ENCODE results near the gene SERTAD3.
"Not testable (repeated sequence)": the region's sequence is repeated elsewhere in the genome, so short reads cannot be mapped to it uniquely, and the experiment has no call there.

SERTAD3 gene

DNA sequence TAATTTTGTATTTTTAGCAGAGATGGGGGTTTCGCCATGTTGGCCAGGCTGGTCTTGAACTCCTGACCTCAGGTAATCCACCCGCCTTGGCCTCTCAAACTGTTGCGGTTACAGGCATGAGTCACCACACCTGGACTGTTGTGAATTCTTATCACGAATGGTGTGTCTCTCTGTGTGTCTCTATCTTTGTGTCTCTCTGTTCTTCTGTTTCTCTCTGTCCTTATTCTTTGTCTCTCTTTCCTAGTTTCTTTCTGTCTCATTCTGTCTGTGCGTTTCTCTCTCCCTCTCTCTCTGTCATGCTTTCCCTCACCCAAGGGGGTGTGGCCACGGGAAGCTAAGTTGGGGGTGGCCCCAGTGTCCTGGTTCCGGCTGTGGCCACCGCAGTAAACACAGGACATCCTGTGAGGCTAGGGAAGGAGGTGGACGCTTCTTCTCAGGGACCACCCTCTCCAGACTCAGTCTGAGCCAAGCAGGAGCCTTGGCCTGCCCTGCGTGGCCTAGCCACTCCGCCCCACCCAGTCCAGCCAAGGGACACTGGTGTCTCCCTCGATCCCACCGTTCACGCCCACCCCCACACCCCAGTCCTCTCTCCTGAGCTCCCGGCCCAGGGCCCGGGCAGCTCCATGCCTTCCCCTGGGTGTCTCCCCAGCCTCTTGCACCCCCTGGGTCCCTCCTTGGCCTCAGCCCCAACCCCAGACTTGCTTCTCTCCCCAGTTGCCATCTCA, 27.1 kb downstream of the SERTAD3 start:
- no peaks in the 10 kb centered on the region for H3K27me3 ChIP-seq (ENCODE audit: control insufficient read depth, insufficient read depth, low read length)
- H3K36me3 ChIP-seq (ENCODE audit: control insufficient read depth, insufficient read depth, low read length), result no peaks in the 10 kb centered on the region
- H3K4me1 ChIP-seq (ENCODE audit: control insufficient read depth, insufficient read depth, low read length), result peaks cover 23% of the 10 kb centered on the region
- H3K9me3 ChIP-seq (ENCODE audit: control insufficient read depth, insufficient read depth, low read depth, low read length), result no peaks in the 10 kb centered on the region
- no peak overlapping the region for H3K27ac ChIP-seq (ENCODE audit: low read depth, low read length)
- H3K9ac ChIP-seq (ENCODE audit: low read length), result peak overlapping the region; percentile 13
- H3K4me3 ChIP-seq (ENCODE audit: low read depth, low read length), result no peak overlapping the region

DNA sequence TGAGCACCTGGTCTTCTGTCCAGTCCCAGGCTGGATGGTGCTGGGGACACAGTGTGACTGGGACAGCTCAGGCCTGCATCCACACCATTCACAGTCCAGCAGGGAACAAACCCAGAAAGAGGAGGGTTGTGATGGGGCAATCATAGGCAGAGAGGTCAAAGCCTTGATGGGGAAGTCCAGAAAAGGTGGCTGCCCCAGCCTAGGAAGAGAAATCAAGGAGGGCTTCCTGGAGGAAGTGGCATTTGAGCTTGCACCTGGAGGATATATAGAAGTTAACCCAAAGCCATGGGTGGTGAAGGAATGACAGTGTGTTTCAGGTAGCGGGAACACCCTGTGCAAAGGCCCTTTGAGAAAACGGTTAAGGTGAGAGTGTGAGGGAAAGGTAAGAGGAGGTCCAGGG, 28.4 kb downstream of the SERTAD3 start:
- Histone ChIP-seq H3K9me3 (ENCODE audit: control insufficient read depth, insufficient read depth, low read depth, low read length) (no peaks in the 10 kb centered on the region), H3K27ac (ENCODE audit: low read depth, low read length) (no peak overlapping the region), H3K9ac (ENCODE audit: low read length) (no peak overlapping the region), H3K36me3 (ENCODE audit: control insufficient read depth, insufficient read depth, low read length) (no peaks in the 10 kb centered on the region), H3K4me3 (ENCODE audit: low read depth, low read length) (no peak overlapping the region), H3K4me1 (ENCODE audit: control insufficient read depth, insufficient read depth, low read length) (peaks cover 35% of the 10 kb centered on the region), H3K27me3 (ENCODE audit: control insufficient read depth, insufficient read depth, low read length) (no peaks in the 10 kb centered on the region)

DNA sequence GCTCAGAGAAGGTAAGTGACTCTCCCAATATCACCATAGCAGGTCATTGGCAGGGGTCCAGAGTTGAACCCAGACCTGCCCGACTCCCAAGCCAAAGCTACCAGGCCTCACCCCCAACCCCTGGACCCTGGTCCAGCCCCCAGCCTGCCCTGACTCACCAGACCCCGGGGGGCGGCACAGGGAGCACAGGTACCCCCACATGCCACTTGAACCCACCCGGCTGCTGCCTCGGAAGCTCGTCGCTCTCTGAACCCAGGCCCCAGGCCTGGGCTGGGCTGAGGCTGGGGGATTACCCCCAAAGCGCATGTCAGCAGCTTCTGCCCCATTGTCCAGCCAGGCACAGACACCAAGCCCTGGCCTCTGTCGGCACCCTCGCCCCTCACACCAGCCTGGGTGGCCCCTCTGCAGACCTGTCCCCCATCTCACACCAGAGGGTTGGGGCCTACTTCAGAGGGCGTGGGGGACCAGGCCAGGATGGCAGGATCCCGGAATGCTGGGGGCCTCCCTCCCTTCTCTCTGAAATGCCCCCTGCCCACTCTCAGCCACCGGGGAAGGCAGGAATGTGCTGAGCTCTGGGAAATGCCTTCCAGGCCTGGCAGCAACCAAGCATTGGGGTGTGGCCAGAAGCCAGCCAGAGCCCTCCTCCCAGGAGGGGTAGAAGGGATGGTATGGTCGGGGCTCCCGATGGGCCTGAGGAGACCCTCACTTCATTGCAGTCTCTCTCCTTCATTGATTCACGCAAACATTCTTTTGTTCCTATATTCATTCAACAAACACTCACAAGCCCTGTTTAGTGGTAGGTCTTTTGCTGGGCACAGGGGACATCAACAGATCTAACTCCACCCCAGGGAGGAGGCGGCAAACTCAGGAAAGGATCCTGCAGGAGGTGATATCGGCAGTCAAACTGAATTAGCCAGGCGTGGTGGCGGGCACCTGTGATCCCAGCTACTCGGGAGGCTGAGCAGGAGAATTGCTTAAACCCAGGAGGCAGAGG, 29.3 kb downstream of the SERTAD3 start:
- no peak overlapping the region for H3K9ac ChIP-seq (ENCODE audit: low read length)
- peaks cover 37% of the 10 kb centered on the region for H3K4me1 ChIP-seq (ENCODE audit: control insufficient read depth, insufficient read depth, low read length)
- H3K27me3 ChIP-seq (ENCODE audit: control insufficient read depth, insufficient read depth, low read length), result no peaks in the 10 kb centered on the region
- H3K9me3 ChIP-seq (ENCODE audit: control insufficient read depth, insufficient read depth, low read depth, low read length), result no peaks in the 10 kb centered on the region
- H3K36me3 ChIP-seq (ENCODE audit: control insufficient read depth, insufficient read depth, low read length), result no peaks in the 10 kb centered on the region
- H3K27ac ChIP-seq (ENCODE audit: low read depth, low read length), result no peak overlapping the region
- H3K4me3 ChIP-seq (ENCODE audit: low read depth, low read length), result no peak overlapping the region

DNA sequence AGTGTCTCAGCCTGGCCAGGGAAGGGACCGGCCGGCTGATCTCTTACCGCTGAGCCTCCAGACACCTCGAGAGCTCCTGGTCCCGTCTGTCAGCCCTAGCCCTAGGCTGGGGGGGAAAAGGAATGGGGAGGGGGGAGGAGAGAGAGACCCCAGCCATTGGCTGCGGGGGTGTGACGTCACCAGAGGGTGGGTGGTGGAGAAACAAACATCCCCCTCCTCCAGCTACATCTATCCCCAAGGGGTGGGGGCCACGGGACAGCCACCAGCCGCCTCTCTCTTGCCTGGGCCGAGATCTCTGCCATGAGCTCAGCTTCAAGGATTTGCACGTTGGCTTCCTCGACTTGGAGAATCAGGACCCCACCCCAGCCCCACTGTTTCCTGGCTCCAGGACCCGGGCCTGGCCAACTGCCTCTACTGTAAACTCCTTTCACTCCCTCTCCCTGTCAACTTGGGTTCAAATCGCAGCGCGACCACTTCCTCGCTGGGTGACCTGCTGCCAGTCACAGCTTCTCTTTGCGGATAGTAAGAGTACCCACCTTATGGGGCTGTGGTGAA, 30.8 kb downstream of the SERTAD3 start, which contains the start of gene PRX:
PRX (minus strand) TSS at position 88 of the 555 bp plus-strand sequence. CDS start 5,446 bp downstream, outside the sequence.
- Histone ChIP-seq H3K4me1 (ENCODE audit: control insufficient read depth, insufficient read depth, low read length) (peaks cover 40% of the 10 kb centered on the region), H3K9ac (ENCODE audit: low read length) (no peak within 1 kb of the TSS), H3K27ac (ENCODE audit: low read depth, low read length) (no peak within 1 kb of the TSS)

DNA sequence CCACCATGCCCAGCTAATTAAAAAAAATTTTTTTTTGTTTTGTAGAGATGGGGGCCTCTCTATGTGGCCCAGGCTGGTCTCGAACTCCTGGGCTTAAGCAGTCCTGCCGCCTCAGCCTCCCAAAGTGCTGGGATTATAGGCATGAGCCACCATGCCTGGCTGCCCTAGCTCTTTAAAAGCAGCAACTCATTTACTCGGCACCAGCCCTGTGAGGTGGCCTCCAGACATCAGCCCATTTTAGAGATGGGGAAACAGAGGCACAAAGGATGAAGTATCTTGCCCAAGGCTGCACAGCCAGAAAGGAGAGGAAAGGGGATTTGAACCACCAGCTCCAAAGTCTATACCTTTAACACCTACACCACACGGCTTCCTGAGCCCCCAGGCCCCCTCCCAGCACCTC, 31.3 kb downstream of the SERTAD3 start:
- Histone ChIP-seq H3K36me3 (ENCODE audit: control insufficient read depth, insufficient read depth, low read length) (no peaks in the 10 kb centered on the region), H3K27me3 (ENCODE audit: control insufficient read depth, insufficient read depth, low read length) (no peaks in the 10 kb centered on the region), H3K9ac (ENCODE audit: low read length) (no peak overlapping the region), H3K4me1 (ENCODE audit: control insufficient read depth, insufficient read depth, low read length) (peaks cover 44% of the 10 kb centered on the region), H3K9me3 (ENCODE audit: control insufficient read depth, insufficient read depth, low read depth, low read length) (no peaks in the 10 kb centered on the region), H3K27ac (ENCODE audit: low read depth, low read length) (no peak overlapping the region), H3K4me3 (ENCODE audit: low read depth, low read length) (peak overlapping the region; percentile 26)

More for the DNA sequence above, 30.8 kb downstream of the SERTAD3 start, which contains the start of gene PRX:
- Histone ChIP-seq H3K36me3 (ENCODE audit: control insufficient read depth, insufficient read depth, low read length) (no peaks in the 10 kb centered on the region), H3K4me3 (ENCODE audit: low read depth, low read length) (peak within 1 kb of the TSS; percentile 26), H3K27me3 (ENCODE audit: control insufficient read depth, insufficient read depth, low read length) (no peaks in the 10 kb centered on the region), H3K9me3 (ENCODE audit: control insufficient read depth, insufficient read depth, low read depth, low read length) (no peaks in the 10 kb centered on the region)

DNA sequence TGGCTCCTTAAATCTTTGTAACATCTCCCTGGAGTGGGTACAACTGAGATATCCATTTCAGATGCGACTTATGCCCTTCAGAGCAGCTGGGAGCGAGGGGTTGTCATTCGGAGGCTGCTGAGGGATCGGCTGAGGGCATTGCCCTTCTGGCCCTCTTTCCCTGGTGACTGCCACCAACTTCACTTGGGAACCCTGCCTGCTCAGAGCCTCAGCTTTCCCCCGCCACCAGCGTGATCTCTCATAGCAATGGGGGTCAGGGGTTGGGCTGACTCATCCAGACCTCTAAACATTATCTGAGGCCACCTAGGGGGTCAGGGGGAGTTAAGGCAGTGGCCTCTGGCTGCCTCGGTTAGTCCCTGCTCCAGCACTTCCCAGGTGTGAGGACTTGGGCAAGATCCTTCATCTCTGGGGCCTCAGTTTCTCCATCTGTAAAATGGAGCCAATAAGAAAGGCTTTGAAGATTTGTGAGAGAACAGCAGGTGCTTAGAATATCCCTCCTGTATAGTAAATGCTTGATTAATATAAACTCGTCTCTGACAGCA, 32.1 kb downstream of the SERTAD3 start:
- Histone ChIP-seq H3K27ac (ENCODE audit: low read depth, low read length) (no peak overlapping the region), H3K4me1 (ENCODE audit: control insufficient read depth, insufficient read depth, low read length) (peaks cover 37% of the 10 kb centered on the region), H3K9ac (ENCODE audit: low read length) (no peak overlapping the region), H3K4me3 (ENCODE audit: low read depth, low read length) (no peak overlapping the region), H3K27me3 (ENCODE audit: control insufficient read depth, insufficient read depth, low read length) (no peaks in the 10 kb centered on the region), H3K36me3 (ENCODE audit: control insufficient read depth, insufficient read depth, low read length) (no peaks in the 10 kb centered on the region), H3K9me3 (ENCODE audit: control insufficient read depth, insufficient read depth, low read depth, low read length) (no peaks in the 10 kb centered on the region)

DNA sequence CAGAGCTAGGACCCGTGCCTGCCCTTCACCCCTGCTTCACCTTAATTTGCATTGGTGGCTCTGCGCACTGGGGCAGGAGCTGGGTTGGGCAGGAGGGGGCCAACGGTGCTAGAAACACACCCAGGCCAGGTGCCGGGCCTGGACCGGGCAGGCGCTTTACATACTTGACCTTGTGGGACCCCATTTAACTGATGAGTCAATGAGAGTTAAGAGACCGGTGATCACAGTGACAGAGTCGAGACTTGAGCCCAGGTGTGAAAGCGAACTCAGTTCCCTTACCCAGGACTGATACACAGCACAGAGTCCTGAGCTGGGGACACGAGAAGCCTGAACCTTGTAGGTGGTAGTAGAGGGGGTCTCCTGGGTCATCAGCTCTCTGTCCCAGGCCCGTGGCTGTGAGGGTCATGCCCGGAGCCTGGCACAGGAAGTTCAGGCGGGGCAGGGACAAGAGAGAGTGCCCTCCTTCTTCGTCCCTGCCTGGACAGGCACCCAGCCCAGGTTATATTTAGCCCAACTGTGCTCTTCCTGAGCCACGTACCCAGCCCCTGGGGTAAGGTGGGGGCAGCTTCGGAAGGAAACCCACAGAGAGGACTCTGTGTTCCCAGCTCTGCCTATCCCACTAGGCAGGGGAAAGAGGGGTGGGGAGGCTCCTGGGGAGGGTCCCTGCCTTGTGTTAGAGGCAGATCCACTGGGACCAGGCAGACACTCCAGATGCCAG, 32.9 kb downstream of the SERTAD3 start:
- no peak overlapping the region for H3K9ac ChIP-seq (ENCODE audit: low read length)
- no peaks in the 10 kb centered on the region for H3K36me3 ChIP-seq (ENCODE audit: control insufficient read depth, insufficient read depth, low read length)
- H3K4me3 ChIP-seq (ENCODE audit: low read depth, low read length), result no peak overlapping the region
- peaks cover 34% of the 10 kb centered on the region for H3K4me1 ChIP-seq (ENCODE audit: control insufficient read depth, insufficient read depth, low read length)
- no peaks in the 10 kb centered on the region for H3K9me3 ChIP-seq (ENCODE audit: control insufficient read depth, insufficient read depth, low read depth, low read length)
- H3K27me3 ChIP-seq (ENCODE audit: control insufficient read depth, insufficient read depth, low read length), result no peaks in the 10 kb centered on the region
- no peak overlapping the region for H3K27ac ChIP-seq (ENCODE audit: low read depth, low read length)

DNA sequence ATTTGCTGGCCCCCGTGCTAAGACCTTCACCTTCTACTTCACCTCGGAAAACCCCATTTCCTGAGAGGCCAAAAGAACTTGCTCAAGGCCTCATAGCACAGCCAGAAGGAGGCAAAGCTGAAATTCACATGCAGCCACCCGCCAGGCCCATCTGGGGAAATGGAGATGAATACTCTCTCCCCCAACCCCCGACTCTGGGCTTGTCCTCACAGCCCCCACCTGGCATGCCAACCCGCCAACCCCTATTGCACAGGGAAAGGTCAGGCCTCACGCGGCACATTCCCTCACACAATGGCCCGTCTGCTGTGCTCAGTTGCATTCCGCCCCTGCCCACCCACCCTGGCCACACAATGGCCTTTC, 34.1 kb downstream of the SERTAD3 start:
- Histone ChIP-seq H3K9ac (ENCODE audit: low read length) (no peak overlapping the region), H3K4me3 (ENCODE audit: low read depth, low read length) (no peak overlapping the region), H3K9me3 (ENCODE audit: control insufficient read depth, insufficient read depth, low read depth, low read length) (no peaks in the 10 kb centered on the region), H3K27me3 (ENCODE audit: control insufficient read depth, insufficient read depth, low read length) (no peaks in the 10 kb centered on the region), H3K36me3 (ENCODE audit: control insufficient read depth, insufficient read depth, low read length) (no peaks in the 10 kb centered on the region), H3K4me1 (ENCODE audit: control insufficient read depth, insufficient read depth, low read length) (peaks cover 35% of the 10 kb centered on the region), H3K27ac (ENCODE audit: low read depth, low read length) (no peak overlapping the region)

DNA sequence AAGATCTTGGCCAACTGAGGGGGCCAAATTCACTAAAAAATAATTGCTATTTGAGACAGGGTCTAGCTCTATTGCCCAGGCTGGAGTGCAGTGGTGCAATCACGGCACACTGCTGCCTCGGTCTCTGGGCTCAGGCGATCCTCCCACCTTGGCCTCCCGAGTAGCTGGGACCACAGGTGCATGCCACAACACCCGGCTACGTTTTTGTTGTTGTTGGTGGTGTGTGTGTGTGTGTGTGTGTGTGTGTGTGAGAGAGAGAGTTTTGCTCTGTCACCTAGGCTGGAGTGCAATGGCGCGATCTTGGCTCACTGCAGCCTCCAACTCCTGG, 35.6 kb downstream of the SERTAD3 start:
- not testable (repeated sequence) for H3K27ac ChIP-seq (ENCODE audit: low read depth, low read length)

DNA sequence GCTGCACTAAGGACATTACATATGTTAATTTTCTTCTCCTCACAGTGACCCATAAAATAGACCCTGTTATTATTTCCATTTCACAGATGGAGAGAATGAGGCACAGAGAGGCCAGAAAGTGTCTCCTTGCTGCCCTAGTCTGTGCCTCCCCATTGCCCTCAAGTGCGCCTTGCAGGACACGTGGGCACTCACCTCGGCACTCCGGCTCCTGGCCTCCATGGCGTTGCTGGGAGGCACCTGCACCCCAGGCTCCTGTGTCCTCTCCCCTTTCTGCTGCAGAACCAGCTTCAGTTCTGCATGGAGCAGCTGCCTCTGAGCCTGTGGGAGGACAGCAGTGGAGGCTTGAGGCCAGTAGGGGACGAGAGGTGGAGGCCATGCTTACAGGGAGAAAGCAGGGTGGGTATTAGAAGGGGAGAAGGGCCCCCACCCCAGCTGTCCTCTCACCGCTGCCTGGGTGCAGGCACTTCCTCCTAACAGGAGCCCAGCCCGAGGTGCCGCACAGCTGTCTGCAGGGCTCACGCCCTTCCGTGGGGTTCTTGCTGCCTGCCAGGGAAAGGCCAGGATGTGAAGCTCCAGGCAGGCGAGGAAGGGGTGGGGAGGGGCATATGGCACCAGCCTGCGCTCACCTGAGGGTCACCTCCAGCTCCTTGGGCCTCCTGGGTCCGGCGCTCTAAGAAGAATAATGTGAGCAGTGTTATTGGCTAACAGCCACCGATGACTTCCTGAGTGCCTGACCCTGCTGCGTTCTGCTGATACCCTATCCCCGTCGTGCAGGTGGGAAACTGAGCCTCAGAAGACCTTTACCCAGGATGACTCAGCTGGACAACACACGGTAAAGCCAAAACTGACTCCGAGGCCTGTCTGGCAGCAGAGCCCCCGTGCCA, 36.2 kb downstream of the SERTAD3 start:
- Histone ChIP-seq H3K27me3 (ENCODE audit: control insufficient read depth, insufficient read depth, low read length) (no peaks in the 10 kb centered on the region), H3K27ac (ENCODE audit: low read depth, low read length) (no peak overlapping the region), H3K36me3 (ENCODE audit: control insufficient read depth, insufficient read depth, low read length) (no peaks in the 10 kb centered on the region), H3K9me3 (ENCODE audit: control insufficient read depth, insufficient read depth, low read depth, low read length) (no peaks in the 10 kb centered on the region), H3K9ac (ENCODE audit: low read length) (no peak overlapping the region), H3K4me1 (ENCODE audit: control insufficient read depth, insufficient read depth, low read length) (peaks cover 35% of the 10 kb centered on the region), H3K4me3 (ENCODE audit: low read depth, low read length) (no peak overlapping the region)

More for the DNA sequence above, 35.6 kb downstream of the SERTAD3 start:
- not testable (repeated sequence) for H3K4me3 ChIP-seq (ENCODE audit: low read depth, low read length); H3K27me3 ChIP-seq (ENCODE audit: control insufficient read depth, insufficient read depth, low read length); H3K9ac ChIP-seq (ENCODE audit: low read length); H3K36me3 ChIP-seq (ENCODE audit: control insufficient read depth, insufficient read depth, low read length); H3K9me3 ChIP-seq (ENCODE audit: control insufficient read depth, insufficient read depth, low read depth, low read length)
- peaks cover 34% of the 10 kb centered on the region for H3K4me1 ChIP-seq (ENCODE audit: control insufficient read depth, insufficient read depth, low read length)
